Smooth muscle cell (in vitro differentiated cells): ENCODE measurements around the gene DENND2D. TPM values are rescaled to one million over a fixed set of nuclear protein-coding genes. Genes with fewer than 3 reads are reported as not detected.

Experiments
- DNase-seq: peaks from one replicate; lab custom pipeline; 2025; ENCODE audit not compliant: unreplicated experiment; lab: John Stamatoyannopoulos, UW
- H2AFZ ChIP-seq: fragments of 200-600 bp; sonication (generic); 2 replicates; pipeline ENCODE4 v1.6.0; 2016; ENCODE audit warnings: antibody characterized with exemption, low read depth, mild to moderate bottlenecking
- H3F3A ChIP-seq: fragments of 200-600 bp; sonication (generic); 2 replicates; pipeline ENCODE4 v1.6.0; 2017; ENCODE audit warnings: antibody characterized with exemption, low read depth
- H3K27ac ChIP-seq: fragments of 200-600 bp; sonication (generic); 2 replicates; pipeline ENCODE4 v1.5.1; 2016; ENCODE audit warnings: low read depth, mild to moderate bottlenecking
- H3K27me3 ChIP-seq: fragments of 200-600 bp; sonication (generic); 2 replicates; pipeline ENCODE4 v1.6.1; 2016; ENCODE audit warnings: low read depth, mild to moderate bottlenecking
- H3K36me3 ChIP-seq: fragments of 200-600 bp; sonication (generic); 2 replicates; pipeline ENCODE4 v1.5.1; 2016; ENCODE audit warnings: low read depth
- H3K4me1 ChIP-seq: fragments of 200-600 bp; sonication (generic); 2 replicates; pipeline ENCODE4 v1.5.1; 2016; ENCODE audit warnings: low read depth
- H3K4me2 ChIP-seq: fragments of 200-600 bp; sonication (generic); 2 replicates; pipeline ENCODE4 v1.6.0; 2016; ENCODE audit warnings: mild to moderate bottlenecking
- H3K4me3 ChIP-seq: fragments of 200-600 bp; sonication (generic); 2 replicates; pipeline ENCODE4 v1.5.1; 2016; ENCODE audit warnings: mild to moderate bottlenecking
- H3K79me2 ChIP-seq: fragments of 200-600 bp; sonication (generic); 2 replicates; pipeline ENCODE4 v1.6.0; 2016; ENCODE audit warnings: low read depth, mild to moderate bottlenecking
- H3K9ac ChIP-seq: fragments of 200-600 bp; sonication (generic); 2 replicates; pipeline ENCODE4 v1.6.0; 2016; ENCODE audit warnings: low read depth
- H3K9me3 ChIP-seq: fragments of 200-600 bp; sonication (generic); replicated peaks from 2 replicates; pipeline ENCODE4 v1.5.1; 2016; ENCODE audit warnings: low read depth
- H4K20me1 ChIP-seq: fragments of 200-600 bp; sonication (generic); 2 replicates; pipeline ENCODE4 v1.6.0; 2016; ENCODE audit warnings: low read depth
- WGBS: methylation state at CpG from one replicate; pipeline ENCODE4 v1.1.7; 2016; ENCODE audit warnings: low lambda C conversion rate; 5-methylcytosine and 5-hydroxymethylcytosine counted together
- polyA plus RNA-seq: library from polyadenylated mRNA; unstranded; fragments of >200 nt; fragmentation: Nextera tagmentation; extraction: Ambion mirVana; gene quantifications from 2 replicates; pipeline ENCODE4 v1.2.1, GENCODE V29; 2016
- total RNA-seq: library from RNA; depleted of rRNA; stranded (reverse); fragments of >200 nt; gene quantifications from 2 replicates; pipeline ENCODE4 v1.2.3, GENCODE V29; 2014
- TF ChIP-seq, protein P1 (sequence below): fragments of 200-600 bp; sonication (generic); IDR thresholded peaks from 2 replicates; pipeline ENCODE4 v1.5.1; 2017; ENCODE audit warnings: borderline replicate concordance, mild to moderate bottlenecking, antibody characterized with exemption; ENCODE audit not compliant: insufficient read depth, poor library complexity, severe bottlenecking

The DENND2D gene
- total and polyA plus RNA-seq, 2 experiments from 2014 or later, result 0.75 to 3.7 TPM

DNA sequence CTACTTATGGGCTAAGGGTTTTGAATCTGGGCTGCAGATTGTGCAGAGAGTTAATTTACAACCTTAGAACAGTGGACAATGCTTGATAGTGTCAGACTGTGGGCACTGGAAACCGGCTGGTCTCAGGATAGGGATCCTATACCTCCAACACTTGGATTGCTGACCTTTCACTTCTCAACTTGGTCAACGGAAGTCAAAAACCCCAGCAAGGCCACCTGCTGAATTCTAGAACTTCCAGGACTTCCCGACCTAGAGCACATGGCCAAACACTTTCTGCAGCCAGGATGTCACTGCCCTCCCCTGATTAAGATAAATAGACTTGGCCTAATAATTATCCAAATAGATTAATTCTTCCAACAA, 336 bp upstream of the DENND2D start:
- H3K27ac ChIP-seq, result no peak overlapping the region
- no peaks in the 10 kb centered on the region for H3K79me2 ChIP-seq
- no peaks in the 10 kb centered on the region for H3K36me3 ChIP-seq
- no peaks in the 10 kb centered on the region for H3F3A ChIP-seq
- H3K9ac ChIP-seq, result no peak overlapping the region
- TF ChIP-seq, protein P1, sequence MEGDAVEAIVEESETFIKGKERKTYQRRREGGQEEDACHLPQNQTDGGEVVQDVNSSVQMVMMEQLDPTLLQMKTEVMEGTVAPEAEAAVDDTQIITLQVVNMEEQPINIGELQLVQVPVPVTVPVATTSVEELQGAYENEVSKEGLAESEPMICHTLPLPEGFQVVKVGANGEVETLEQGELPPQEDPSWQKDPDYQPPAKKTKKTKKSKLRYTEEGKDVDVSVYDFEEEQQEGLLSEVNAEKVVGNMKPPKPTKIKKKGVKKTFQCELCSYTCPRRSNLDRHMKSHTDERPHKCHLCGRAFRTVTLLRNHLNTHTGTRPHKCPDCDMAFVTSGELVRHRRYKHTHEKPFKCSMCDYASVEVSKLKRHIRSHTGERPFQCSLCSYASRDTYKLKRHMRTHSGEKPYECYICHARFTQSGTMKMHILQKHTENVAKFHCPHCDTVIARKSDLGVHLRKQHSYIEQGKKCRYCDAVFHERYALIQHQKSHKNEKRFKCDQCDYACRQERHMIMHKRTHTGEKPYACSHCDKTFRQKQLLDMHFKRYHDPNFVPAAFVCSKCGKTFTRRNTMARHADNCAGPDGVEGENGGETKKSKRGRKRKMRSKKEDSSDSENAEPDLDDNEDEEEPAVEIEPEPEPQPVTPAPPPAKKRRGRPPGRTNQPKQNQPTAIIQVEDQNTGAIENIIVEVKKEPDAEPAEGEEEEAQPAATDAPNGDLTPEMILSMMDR, result no peak
- no peaks in the 10 kb centered on the region for H3K27me3 ChIP-seq
- 96% methylated on average over 3 of the region's 3 CpGs for WGBS
- H4K20me1 ChIP-seq, result no peaks in the 10 kb centered on the region
- H3K9me3 ChIP-seq, result no peaks in the 10 kb centered on the region
- no peaks in the 10 kb centered on the region for H3K4me1 ChIP-seq
- no peak for DNase-seq
- H3K4me2 ChIP-seq, result no peak overlapping the region
- no peak overlapping the region for H3K4me3 ChIP-seq
- no peak overlapping the region for H2AFZ ChIP-seq

DNA sequence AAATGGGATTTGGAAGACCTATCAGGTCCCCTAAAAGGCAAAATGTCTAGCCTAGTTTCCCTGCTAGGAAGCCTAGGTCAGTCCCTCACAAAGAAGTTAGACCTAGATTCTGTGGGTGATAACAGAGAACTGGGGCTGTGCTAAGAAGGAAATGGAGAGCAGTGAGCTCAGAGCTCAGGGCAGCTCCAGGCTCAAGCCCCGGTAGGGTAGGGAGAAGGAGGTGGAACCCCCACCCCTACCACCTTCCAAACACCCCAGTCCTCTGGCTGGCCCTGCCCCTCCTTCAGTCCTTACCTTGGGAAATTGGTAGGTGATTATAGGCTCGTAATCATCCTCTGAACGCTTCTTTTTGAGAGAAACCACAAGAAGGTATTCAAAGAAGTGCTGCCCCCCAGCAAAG, 1.1 kb downstream of the DENND2D start:
- no peak overlapping the region for H3K4me3 ChIP-seq
- no peak overlapping the region for H2AFZ ChIP-seq
- no peaks in the 10 kb centered on the region for H3K79me2 ChIP-seq
- H3K4me1 ChIP-seq, result no peaks in the 10 kb centered on the region
- no peak for DNase-seq
- no peak overlapping the region for H3K4me2 ChIP-seq
- no peak overlapping the region for H3K27ac ChIP-seq
- 95% methylated on average over 3 of the region's 3 CpGs for WGBS
- no peaks in the 10 kb centered on the region for H3F3A ChIP-seq
- no peaks in the 10 kb centered on the region for H3K27me3 ChIP-seq
- no peaks in the 10 kb centered on the region for H3K9me3 ChIP-seq
- no peak overlapping the region for H3K9ac ChIP-seq
- H3K36me3 ChIP-seq, result no peaks in the 10 kb centered on the region
- H4K20me1 ChIP-seq, result no peaks in the 10 kb centered on the region
- TF ChIP-seq, protein P1, result no peak

DNA sequence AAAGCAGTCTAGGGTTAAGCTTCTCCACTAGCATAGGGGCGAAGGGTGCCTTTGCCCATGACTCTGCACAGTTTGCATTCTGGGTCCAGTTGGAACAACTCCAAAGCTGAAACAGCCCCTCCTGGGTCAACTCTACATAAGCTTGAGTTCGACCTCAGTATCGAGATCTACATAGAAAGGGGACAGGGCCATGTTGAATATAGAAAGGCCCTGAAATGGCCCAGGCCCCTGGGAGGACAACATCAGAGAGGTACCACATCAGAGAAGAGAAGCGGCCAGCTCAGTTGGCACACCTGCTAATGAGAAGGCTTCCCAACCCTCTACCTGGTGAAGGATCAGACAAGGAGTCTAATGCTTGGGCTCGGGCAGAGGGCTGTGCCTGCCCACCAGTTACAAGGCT, 1.6 kb downstream of the DENND2D start:
- H3K36me3 ChIP-seq, result no peaks in the 10 kb centered on the region
- DNase-seq, result no peak
- no peaks in the 10 kb centered on the region for H4K20me1 ChIP-seq
- TF ChIP-seq, protein P1, result no peak
- no peaks in the 10 kb centered on the region for H3K9me3 ChIP-seq
- no peak overlapping the region for H3K4me3 ChIP-seq
- H3K79me2 ChIP-seq, result no peaks in the 10 kb centered on the region
- H3F3A ChIP-seq, result no peaks in the 10 kb centered on the region
- no peak overlapping the region for H3K4me2 ChIP-seq
- H3K4me1 ChIP-seq, result no peaks in the 10 kb centered on the region
- no peaks in the 10 kb centered on the region for H3K27me3 ChIP-seq
- no peak overlapping the region for H2AFZ ChIP-seq
- H3K9ac ChIP-seq, result no peak overlapping the region
- 93% methylated on average over 5 of the region's 5 CpGs for WGBS
- H3K27ac ChIP-seq, result no peak overlapping the region

DNA sequence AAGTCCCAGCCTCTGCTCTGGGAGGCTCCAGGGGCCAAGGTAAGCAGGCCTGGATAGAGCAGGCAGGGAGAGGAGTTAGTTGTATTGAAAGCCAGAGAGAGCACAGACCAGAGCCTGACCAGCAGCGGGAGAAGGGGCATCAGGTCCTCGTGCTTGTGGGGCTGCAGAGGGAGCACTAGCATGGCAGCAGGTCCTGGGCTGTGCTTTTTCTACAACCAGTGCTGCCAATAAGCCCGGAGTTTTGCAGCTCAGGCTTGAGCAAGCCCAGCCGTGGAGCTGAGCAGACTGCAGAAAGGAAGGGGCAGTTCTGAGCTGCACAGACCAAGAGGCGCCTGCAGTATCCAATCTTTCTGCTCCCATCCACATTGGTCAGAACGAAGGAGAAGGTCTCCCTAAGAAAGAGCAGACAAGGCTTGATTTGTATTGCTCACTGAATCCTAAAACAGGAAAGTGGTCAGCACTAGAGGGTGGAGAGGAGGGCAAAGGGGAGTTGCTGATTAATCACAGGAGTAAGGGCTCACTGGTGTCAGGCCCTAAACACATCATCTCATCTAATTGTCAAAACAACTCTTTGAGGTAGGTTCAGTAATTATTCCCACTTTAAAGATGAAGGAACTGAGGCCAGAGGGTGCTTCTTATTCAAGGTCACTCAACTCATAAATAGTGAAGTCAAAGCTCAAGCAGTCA, 2.7 kb downstream of the DENND2D start:
- no peaks in the 10 kb centered on the region for H3F3A ChIP-seq
- no peaks in the 10 kb centered on the region for H3K36me3 ChIP-seq
- H4K20me1 ChIP-seq, result no peaks in the 10 kb centered on the region
- no peaks in the 10 kb centered on the region for H3K27me3 ChIP-seq
- no peak overlapping the region for H3K9ac ChIP-seq
- TF ChIP-seq, protein P1, result peak; percentile 22
- H3K4me2 ChIP-seq, result no peak overlapping the region
- no peak overlapping the region for H3K27ac ChIP-seq
- 50% methylated on average over 6 of the region's 6 CpGs for WGBS
- H3K9me3 ChIP-seq, result no peaks in the 10 kb centered on the region
- H2AFZ ChIP-seq, result no peak overlapping the region
- H3K4me1 ChIP-seq, result peaks cover 8% of the 10 kb centered on the region
- DNase-seq, result no peak
- H3K79me2 ChIP-seq, result no peaks in the 10 kb centered on the region
- no peak overlapping the region for H3K4me3 ChIP-seq
